Fibroblast of skin of left biceps (primary cell): ENCODE measurements around the gene CD151.
A peak's percentile ranks its signal among the peaks of the same experiment; 100 is the strongest.

Experiments
- DNase-seq, 2 experiments: peaks; one replicate each; pipeline ENCODE4 v3.0.0-alpha.2; 2013; ENCODE audit warnings: low read depth in 2 of 2

CD151 gene

DNA sequence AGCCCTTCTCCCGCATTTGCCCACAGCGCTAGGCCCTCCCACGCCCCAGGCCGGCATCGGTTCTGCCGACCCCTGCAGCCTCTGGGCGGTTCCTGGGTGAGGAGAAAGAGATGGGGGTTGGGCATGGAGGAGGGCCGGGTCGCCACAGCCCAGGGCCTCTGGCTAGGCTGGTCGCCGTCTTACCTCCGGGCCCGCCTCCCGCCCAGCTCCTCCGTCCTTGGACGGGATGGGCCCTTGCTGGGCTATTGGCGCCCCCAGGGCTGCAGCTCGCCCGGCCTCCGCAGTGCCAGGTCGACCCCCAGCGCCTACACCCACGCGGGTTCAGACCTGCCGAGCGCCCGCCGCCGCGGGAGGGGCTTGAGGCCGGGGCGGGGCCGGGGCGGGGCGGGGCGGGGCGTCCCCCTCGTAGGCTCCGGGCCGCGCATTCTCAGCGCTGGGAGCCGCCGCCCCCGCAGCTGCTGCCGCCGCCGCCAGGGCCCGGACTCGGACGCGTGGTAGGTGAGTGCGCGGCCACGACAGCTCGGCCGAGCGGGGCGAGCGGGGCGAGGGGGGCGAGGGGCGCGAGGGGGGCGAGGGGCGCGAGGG is at the start of gene CD151:
TSS of gene CD151 (plus strand) at position 424 of the 585 bp plus-strand sequence. CDS start 3,118 bp downstream, outside the sequence.
- no peak for DNase-seq

DNA sequence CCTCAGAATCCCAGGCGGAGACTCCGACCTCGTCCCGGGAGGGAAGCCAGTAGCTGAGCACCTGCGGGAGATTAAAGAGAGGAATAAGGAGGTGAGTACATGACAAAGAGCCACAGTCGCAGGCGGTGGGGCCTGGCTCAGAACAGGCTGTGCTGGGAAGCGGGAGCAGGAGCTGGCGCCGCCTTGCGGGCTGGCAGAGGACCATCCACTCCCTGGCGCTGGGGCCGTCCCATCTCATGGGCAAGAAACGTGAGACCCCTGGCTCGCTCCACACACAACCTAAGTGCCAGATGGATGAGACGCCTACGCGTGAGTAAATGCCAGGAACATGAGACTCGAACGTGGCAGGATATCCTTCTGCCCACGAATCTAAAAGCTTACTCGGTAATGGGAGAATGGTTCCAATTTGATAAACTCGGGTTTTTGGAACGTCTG is 49.2 kb upstream of the CD151 start:
- DNase-seq, result peak; percentile 64 to 67

DNA sequence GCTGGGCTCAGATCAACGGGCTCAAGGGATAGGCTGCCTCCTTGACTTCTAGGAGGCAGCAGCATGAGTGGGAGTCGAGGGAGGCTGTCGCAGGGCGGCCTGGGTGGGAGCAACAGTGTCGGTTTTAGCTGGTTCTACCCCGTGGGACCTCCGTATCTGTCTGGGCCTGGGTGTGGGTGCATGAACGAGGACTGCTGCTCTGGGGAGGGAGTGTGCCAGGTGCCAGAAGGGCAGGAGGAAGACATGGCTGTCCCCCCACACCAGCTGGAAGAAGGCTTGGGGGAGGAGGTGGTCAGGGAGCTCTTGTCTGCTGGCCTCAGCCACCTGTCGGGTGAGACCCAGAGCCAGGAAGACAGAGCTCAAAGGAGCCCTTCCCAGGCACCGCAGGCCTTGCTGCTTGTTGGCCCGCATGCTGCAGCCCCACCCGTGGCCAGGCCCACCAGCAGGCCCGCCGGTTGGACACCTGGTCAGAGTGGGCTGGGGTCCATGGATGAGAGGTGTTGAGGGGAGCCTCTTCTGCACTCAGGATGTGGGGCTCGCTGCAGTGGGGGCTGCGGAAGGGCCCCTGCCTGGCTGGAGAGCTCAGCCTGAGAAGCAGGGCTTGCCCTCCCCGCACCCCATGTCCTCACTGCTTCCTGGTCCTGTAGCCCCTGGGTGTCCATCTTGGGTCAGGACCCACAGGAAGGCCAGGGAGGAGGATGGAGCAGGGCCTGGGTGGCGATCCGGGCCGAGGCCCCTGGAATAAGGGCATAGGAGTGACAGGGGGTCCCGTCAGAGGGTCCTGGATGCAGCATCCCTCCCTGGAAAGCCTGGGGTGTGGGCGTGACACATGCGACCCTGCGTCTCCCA is 46.3 kb upstream of the CD151 start:
- DNase-seq, result no peak

DNA sequence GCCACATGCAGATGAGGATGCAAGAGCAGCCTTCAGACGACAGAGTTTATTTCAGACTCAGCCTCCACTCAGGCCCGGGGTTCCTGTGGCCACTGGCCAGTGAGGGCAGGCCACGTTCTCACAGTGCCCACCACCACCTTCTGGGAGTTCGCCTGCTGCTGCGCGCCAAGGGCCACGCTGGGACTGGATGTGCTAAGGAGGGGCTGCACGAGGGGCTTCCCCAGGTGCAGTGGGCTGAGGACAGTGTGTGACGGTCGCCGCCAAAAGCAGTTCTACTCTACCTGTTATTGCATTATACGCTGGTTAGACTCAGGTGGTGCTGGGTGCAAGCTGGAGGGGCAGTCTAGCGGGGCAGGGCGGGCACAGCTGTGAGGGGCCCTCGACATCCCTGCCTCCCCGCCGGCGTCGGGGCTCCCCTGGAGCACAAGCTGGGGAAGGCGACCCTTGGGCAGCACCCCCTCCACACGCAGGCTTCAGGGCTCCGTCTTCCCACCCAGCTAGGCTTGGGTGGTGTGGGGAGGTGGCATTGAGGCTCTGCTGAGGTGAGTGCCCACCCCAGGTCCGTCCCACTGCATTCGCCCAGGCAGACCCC is 45.6 kb upstream of the CD151 start:
- DNase-seq, result no peak

DNA sequence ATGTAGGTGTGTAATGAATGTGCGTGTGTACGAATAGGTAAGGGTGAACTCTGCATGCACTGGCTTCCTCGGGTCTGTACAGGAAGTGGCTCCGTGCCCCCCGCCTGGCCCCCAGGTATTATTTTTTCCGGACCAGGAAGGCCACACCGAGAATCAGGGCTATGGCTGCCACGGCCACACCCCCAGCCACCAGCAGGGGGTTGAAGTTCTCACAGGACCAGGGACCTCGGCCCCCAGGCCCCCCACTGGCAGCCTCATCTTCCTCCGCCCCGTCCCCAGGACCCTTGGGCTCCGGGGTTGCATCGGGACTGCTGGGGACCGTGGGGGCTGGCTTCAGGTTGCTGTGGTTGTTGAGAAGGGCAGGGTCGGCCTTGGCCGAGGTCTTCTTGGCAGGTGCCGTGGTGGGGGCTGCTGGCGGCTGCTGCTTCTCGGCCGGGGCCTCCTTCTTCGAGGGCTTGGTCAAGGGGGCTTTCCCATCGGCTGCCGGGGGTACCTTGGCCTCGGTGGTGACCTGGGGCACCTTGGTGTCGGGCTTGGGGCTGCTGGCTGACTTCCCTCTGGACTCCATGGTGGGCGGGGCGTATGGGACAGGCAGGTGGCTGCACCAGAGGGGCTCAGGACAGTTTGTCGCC is 44.6 kb upstream of the CD151 start:
- DNase-seq, result no peak

DNA sequence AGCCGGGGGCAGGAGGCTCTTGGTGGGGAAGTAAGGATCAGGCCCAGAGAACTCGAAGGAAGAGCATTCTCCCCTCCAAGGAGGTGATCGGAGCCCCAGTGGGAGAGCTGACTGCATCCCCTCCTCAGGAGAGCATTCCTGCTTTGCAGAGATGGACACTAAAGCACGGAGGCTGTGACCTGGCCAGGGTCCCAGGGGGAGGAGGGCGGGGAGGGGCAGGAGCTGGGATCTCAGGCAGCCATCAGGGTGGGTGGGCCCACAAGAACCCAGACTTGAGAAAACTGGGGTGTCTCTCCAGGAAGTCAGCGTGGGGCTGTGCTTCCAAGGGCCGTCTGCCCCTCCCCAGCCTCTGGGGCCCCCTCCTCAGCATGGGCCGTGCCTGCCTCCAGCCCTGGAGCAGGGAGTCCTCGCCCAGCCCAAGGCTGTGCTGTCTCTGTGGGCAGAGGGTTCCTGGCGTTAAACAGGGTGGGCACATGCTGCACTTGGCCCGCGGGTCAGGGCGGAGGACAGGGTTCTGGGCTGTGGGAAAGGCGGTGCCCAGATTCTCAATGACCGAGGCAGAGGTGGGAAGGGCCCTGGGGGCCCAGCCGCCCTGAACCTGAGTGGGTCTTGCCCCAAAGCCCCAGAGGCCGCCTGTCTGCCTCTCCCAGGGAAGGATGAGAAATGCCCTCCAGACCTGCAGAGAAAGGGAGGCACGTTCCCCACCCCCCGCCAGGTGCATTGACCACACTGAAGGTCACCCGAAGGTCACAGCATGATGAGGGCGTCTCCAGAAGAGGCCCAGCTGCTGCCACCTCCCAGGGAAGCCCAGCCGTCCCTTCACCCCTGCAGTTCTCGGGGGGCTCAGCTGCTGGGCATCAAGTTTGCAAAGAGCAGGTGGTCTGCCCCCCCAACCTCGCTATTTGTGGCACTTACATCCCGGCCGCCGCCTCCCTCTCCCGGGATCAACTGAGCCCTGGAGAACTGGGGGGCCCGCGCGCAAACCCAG is 43.5 kb upstream of the CD151 start:
- no peak for DNase-seq

DNA sequence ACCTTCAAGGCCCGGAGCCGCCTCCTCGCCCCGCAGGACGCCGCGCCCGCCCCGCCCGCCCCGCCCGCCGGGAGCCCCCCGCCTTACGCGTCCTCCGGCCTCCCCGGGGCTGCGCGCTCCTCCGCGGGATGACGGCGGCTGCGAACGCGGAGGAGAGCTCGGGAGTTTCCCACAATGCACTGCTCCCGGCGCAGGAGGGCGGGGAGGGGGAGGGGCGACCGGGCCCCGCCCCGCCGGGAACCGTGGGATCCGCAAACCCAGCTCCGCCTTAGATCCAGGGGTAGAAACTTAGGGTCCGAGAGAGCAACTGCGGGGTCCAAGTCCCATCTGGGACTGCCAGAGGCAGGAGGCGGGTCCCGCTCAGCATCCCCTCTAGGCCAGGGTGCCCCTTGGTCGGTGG is 42.8 kb upstream of the CD151 start, which contains the start of gene CEND1:
TSS of gene CEND1 (minus strand) at position 148 of the 400 bp plus-strand sequence. CDS start 1,514 bp downstream, outside the sequence.
- no peak for DNase-seq

DNA sequence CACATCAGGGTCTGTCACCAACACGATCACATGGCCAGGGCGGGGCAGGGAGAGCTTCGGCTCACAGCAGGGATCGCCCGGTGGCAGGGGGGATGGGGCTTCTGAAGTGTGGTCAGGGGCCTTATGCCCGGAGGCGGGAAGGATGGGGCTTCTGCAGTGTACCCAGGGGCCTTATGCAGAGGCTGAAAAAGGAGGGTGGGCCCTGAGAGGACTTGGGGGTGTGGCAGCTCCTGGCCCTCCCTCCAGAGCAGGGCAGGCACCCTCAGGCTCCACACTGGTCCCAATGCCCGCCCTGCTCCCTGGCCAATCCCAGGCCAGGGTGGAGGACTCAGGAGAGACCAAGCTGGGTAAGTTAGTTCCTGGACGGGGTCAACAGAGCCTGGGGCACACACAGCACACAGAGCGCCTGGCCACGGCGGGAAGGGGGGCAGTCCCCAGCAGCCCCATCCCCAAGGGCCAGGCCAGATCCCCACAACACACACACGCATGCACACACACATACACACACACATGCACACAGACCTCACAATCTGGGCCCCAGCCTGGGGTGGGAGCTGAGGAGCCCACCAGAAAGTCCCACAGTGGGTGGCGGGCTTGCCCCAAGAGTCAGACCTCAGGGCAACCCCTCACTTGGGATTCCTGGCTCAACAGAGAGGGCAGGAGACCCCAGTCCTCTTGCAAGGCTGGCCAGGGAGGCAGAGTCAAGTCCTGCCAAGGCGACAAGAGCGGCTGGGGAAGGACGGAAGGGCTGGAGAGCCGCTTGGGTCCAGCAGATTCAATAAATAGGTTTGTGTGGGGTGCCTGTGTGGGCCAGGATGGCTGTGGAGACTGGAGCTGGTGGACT is 41.8 kb upstream of the CD151 start:
- no peak for DNase-seq

DNA sequence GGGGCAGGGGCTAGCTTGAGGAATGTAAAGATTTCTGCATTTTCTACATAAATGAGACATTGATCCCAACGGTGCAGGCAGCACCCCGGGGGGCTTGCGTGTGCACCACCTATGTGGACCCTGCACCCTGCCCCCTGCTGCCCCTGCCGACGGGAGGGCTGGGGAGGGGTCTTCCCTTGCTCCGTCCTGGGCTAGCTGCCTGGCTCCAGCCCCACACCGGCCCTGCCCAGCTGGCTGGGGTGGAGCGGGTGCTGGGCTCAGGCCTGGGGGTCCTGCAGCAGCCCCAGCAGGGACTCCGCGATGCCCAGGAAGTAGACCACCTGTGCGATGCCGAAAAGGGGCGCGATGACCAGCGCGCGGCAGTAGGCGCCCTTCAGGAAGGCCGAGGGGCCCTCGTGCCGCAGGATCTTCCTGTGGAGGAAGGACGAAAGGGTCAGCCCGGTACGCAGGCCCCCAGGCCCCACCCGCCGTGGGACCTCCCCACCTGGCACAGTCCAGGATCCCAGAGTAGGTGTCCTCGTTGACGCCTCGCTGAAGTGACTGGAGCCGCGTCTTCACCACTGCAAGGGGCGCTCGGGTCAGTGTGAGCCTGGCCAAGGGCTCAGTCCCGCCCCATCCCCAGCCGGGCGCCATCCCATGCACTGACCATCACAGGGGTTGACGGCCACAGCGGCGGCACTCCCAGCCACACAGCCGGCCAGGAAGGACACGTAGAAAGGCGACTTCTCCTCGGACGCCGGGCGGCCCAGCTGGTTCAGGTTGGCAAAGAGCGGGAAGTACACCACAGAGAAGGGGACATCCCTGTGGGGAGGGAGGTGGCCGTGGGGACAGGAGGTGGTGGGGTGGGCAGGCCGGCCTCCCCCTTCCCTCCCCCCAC is 40.9 kb upstream of the CD151 start:
- DNase-seq, result no peak

DNA sequence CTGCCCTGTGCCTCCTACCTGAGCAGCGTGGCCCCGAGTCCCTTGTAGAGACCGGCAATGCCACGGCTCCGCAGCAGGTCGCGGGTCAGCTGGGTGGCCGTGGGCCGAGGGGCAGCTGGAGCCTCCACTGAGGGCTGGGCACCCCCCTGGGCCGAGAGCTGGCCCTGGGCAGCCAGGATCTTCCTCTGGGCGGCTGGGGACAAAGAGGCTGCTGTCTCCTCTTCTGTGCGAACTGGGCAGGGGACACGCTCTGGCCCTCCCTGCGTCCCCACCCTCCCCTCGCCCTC is 40.3 kb upstream of the CD151 start:
- DNase-seq, result no peak

DNA sequence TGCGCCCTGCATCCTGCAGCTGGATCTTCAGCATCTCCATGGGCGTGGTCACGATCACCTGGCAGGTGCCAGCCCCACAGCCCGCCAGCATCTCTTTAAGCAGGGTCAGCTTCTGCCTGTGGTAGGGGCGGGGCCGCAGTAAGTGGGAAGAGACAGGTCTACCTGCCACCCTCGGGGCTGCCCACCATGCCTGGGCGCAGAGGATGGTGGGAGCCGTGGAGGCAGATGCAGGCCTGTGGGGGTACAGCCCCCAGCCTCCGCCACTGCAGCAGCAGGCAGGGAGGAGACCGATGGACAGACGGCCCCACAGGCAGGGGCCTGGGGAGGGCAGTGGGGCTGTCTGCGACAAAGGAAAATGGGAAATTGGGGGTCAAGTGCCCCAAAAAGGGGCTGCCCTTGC is 39.9 kb upstream of the CD151 start:
- no peak for DNase-seq

DNA sequence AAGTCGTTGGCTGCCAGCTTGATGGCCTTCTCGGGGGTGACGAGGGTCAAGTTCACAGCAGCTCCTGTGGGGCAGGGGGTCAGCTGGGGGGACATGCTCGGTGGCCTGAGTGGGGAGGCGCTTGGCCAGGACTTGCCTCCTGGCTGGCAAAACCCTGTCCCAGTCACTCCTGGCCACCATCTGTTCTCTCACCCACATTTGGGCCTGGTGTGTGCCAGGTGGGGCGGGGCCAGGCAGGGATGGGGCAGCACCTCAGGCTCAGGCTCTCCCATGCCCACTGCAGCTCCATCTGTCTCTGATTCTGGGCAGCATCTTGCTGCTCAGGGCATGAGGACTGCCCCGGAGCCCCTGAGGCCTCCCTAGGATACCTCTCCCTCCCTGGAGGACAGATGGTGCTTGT is 39.2 kb upstream of the CD151 start:
- no peak for DNase-seq

DNA sequence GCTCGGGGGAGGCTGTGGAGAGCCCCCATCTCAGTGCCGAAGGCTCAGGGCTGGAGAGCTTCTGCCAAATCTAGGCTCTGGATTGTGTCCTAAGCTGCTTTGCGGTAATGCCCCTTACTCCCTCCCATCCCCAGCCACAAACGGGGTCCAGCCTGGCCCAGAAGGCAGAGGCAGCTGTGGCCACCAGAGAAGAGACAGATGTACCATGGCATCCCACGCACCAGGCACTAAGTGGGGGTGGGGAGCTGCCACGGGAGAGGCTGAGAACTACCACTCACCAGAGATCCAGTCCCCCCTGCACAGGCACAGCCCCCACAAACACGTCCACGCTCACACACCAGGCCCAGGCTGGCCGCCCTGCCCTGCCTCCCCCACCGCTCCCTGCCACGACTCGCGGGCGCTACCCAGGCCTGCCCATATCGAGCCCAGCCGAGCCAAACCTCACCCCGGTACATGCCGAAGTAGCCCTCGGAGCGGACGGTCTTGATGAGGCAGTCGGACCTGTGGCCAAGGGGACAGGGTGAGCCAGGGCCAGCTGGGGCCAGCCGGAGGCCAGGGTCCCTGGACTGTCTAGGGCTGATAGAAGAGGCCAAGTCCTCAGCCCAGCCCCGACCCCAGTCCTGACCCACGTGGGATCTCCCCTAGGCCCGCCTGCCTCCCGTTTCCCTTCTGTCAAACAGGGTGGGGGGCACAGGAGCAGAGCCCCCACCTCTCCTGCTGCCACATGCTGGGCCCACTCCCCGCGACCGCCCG is 38.6 kb upstream of the CD151 start:
- no peak for DNase-seq

DNA sequence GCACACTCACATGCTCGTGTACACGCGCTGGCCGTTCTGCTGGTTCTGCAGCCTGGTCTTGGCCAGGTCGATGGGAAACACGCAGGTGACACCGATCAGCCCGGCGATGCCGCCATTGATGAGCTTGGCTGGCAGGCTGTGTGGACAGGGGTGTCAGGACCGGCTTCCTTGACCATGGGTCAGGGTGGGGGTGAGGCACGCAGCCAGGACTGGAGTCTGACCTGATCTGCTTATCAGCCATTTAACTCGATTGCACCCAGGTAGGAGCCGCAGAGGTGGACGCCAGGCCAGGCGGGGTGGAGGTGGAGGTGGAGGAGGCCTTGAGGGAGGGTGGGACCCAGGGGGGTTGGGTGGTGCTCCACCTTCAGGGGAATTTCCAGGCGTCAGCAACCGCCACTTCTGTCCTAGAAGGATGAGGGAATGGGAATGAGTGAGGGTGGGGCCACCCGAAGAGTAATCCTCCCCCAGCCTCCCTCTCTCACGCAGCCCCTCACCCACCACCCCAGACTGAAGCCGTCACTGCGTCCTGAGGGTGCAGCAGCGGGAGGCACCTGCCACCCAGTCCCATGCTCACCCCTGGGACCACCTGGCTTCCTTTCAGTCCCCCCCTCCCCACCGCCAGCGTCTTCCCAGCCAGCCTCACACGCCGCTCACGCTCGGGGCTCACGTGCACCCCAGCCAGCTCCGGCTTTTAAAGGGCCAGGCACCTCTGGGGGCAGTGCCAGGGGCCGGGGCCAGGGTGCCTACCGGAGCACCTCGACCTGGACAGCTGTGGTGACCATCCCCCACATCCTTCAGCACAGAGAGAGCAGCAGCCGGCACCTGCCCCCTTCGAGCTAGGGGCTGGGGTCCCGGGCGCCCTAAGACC is 37.8 kb upstream of the CD151 start:
- DNase-seq, result no peak

DNA sequence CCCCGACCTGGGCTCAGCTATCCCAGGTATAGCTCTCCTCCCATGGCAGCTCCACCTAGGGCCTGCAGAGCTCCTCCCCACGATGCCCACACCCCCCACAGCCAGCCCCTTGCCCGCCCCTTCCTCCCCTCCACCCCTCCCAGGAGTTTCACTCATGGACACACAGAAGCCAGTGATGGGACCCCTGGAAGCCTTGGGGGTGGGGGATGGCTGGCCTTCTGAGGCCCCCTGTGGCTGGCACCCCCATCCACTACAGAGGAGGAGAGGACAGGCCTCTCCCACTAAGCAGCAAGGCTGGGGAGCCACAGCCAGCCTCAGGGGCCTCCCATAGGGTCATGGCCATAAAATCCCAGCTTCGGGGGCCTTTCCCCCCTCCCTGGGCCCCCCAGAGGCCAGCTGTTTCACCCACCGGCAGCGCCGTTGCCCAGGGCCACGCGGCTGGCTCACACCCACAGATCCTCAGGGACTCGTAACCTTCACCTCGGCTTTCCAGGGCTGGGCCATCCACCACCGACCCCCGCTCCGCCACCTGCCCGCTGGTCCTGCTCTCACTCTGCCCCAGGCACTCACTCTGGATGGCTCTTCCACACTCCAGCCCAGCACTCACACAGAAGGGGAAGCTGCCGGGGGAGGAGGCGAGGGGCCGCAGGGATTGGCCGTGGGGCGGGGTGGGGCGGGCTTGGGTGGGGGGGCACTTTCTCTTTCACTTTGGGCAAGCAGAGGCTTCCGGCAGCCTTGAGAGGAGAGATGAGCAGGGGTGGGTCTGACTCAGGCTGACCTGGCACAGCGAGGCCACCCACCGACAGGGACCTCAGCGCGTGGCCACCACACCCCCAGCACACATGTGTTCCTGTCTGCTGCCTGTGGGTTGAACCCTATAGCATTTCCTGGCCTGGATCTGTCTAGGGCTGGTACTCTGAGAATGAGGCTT is 36.9 kb upstream of the CD151 start:
- peak in 1 of 2 experiments; percentile 36 for DNase-seq

DNA sequence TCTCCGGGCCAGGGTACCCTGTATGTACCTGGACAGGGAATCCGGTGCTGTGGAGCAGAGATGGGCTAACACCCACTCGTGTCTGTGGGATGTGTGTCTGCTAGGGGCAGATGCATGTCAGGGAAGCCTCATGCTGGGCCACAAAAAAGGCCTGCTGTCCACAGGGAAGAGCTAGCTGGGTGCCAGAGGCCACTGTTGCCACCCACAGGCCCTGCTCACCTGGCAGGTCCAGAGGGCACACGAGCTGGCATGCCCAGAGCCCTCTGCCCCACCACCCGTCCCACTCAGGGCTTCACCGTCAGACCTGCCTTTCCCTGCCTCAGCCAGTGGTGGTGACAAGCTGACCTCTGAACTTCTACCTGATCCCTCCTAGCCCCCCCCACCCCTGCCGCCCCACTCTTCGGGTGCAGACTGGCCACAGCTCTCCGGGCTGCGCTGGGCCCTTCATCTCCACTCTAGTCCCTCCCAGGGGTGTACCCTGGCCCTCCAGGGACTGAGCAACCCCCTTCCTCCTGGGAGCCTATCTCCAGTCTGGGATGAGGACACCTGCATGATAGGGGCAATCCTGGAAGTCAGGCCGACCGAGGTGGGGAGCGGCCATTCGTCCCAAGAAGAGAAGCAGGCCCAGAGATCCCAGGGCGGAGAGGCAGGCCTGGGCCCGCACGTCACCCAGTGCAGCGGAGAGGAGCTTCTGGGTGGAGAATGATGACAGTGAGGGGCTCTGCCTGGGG is 36.0 kb upstream of the CD151 start:
- DNase-seq, result no peak
